GM12891 (cell line): ENCODE data around the gene GCC1.

Experiments
- POLR2A ChIP-seq: IDR thresholded peaks from 2 replicates; pipeline ENCODE4 v1.6.1; 2011; ENCODE audit warnings: low read depth, low read length, control low read depth
- POLR2AphosphoS5 ChIP-seq: IDR thresholded peaks from 2 replicates; pipeline ENCODE4 v1.6.1; 2011; ENCODE audit warnings: low read depth, low read length, control low read depth
- POU2F2 ChIP-seq: IDR thresholded peaks from 2 replicates; pipeline ENCODE4 v1.6.1; 2011; ENCODE audit warnings: low read depth, mild to moderate bottlenecking, control low read depth, low read length, moderate library complexity
- SPI1 ChIP-seq: IDR thresholded peaks from 2 replicates; pipeline ENCODE4 v1.6.1; 2011; ENCODE audit warnings: low read depth, low read length, control low read depth

GRCh38 chr7:127532736-127533135 is 52.7 kb downstream of the GCC1 start:
- TF ChIP-seq POLR2A = no peak
- TF ChIP-seq POLR2AphosphoS5 = no peak
- no peak for TF ChIP-seq POU2F2
- TF ChIP-seq SPI1 = no peak
